H1 (cell line): ENCODE results near the gene RNF225. TPM values are rescaled to one million over a fixed set of nuclear protein-coding genes. Genes with fewer than 3 reads are reported as not detected.
A peak's percentile ranks its signal among the peaks of the same experiment; 100 is the strongest.

ENCODE experiments used
- ASH2L ChIP-seq: fragments of 200-600, 300-600 bp; sonication (generic); IDR thresholded peaks from one replicate; pipeline ENCODE4 v1.7.1; 2017; ENCODE audit warnings: low read length
- BCL11A ChIP-seq, 2 experiments: IDR thresholded peaks; one replicate each; pipeline ENCODE4 v1.6.1; 2011; ENCODE audit warnings: low read depth in 2 of 2, low read length in 2 of 2, mild to moderate bottlenecking in 2 of 2
- CEBPB ChIP-seq: IDR thresholded peaks from 2 replicates; pipeline ENCODE4 v1.6.1; 2012; ENCODE audit warnings: low read depth, low read length
- CTBP2 ChIP-seq: IDR thresholded peaks from 2 replicates; pipeline ENCODE4 v1.7.0; 2011; ENCODE audit warnings: borderline replicate concordance, mild to moderate bottlenecking, moderate library complexity, mixed read lengths, low read length; ENCODE audit not compliant: insufficient read depth, insufficient read length
- JUN ChIP-seq: IDR thresholded peaks from 2 replicates; pipeline ENCODE4 v1.6.1; 2011; ENCODE audit warnings: low read depth, mild to moderate bottlenecking, improper control_type of control experiment, low read length
- KDM4A ChIP-seq: IDR thresholded peaks from one replicate; pipeline ENCODE4 v1.7.1; 2012; ENCODE audit warnings: low read depth, mild to moderate bottlenecking, moderate library complexity, low read length, inconsistent platforms; ENCODE audit not compliant: severe bottlenecking
- NANOG ChIP-seq: IDR thresholded peaks from 2 replicates; pipeline ENCODE4 v1.6.1; 2011; ENCODE audit warnings: low read length, low read depth, mild to moderate bottlenecking, inconsistent platforms; ENCODE audit not compliant: insufficient read depth, poor library complexity, severe bottlenecking
- PHF8 ChIP-seq: fragments of 200-600 bp; sonication (generic); conservative IDR thresholded peaks from 2 replicates; pipeline ENCODE4 v1.7.1; 2012; ENCODE audit warnings: low read depth, mild to moderate bottlenecking, inconsistent platforms, low read length, moderate library complexity
- POLR2AphosphoS5 ChIP-seq: IDR thresholded peaks from 2 replicates; pipeline ENCODE4 v1.6.1; 2011; ENCODE audit warnings: low read depth, low read length
- RAD21 ChIP-seq, 2 experiments: IDR thresholded peaks in 1 of 2; conservative IDR thresholded peaks in 1 of 2; 2 replicates each; pipeline ENCODE4 v1.6.1; 2011; ENCODE audit warnings: low read depth in 2 of 2, low read length in 2 of 2, improper control_type of control experiment in 1 of 2, inconsistent platforms in 1 of 2, mild to moderate bottlenecking in 1 of 2, moderate library complexity in 1 of 2
- SIN3A ChIP-seq, 2 experiments: IDR thresholded peaks in 1 of 2; conservative IDR thresholded peaks in 1 of 2; 2 replicates each; pipeline ENCODE4 v1.6.1; 2011 to 2012; ENCODE audit warnings: low read length in 2 of 2, improper control_type of control experiment in 1 of 2, low read depth in 1 of 2, mild to moderate bottlenecking in 1 of 2
- SP1 ChIP-seq: IDR thresholded peaks from 2 replicates; pipeline ENCODE4 v1.6.1; 2011; ENCODE audit warnings: low read depth, low read length
- TCF12 ChIP-seq: IDR thresholded peaks from 2 replicates; pipeline ENCODE4 v1.6.1; 2011; ENCODE audit warnings: low read depth, mild to moderate bottlenecking, low read length
- polyA plus RNA-seq, 7 experiments: library from polyadenylated mRNA; depleted of rRNA in 3 of 7; stranded (reverse) in 5 of 7; unstranded in 2 of 7; fragments of >200 nt in 5 of 7; fragments of 200-250 nt in 2 of 7; gene quantifications; 1 replicate in 5 of 7; 2 replicates in 1 of 7; 4 replicates in 1 of 7; pipeline versions ENCODE4 v1.2.1 to v1.2.3, GENCODE V29; 2011 to 2013; ENCODE audit warnings: missing spikeins in 2 of 7, mixed read lengths in 2 of 7
- total RNA-seq: library from RNA; stranded (reverse); fragmentation: NEBNext Ultra II Directional; extraction: Animal tissue kit (Norgen Biotek cat#: 25700); gene quantifications from 2 replicates; pipeline ENCODE4 v1.2.1, GENCODE V29; 2021
- TF ChIP-seq, protein P1 (sequence below), 3 experiments: IDR thresholded peaks; 1 replicate in 2 of 3; 2 replicates in 1 of 3; pipeline versions ENCODE4 v1.5.1 to v1.6.1; 2011; ENCODE audit warnings: low read length in 3 of 3, mild to moderate bottlenecking in 3 of 3, inconsistent platforms in 2 of 3, low read depth in 1 of 3, moderate library complexity in 1 of 3; ENCODE audit not compliant: insufficient read depth in 1 of 3; ENCODE audit errors: control extremely low read depth in 1 of 3
- TF ChIP-seq, protein P2 (sequence below): IDR thresholded peaks from 2 replicates; pipeline ENCODE4 v1.6.1; 2012; ENCODE audit warnings: inconsistent platforms
- TF ChIP-seq, protein P3 (sequence below): IDR thresholded peaks from 2 replicates; pipeline ENCODE4 v1.6.1; 2012; ENCODE audit warnings: low read length, inconsistent platforms
- TF ChIP-seq, protein P4 (sequence below): IDR thresholded peaks from 2 replicates; pipeline ENCODE4 v1.6.1; 2011; ENCODE audit warnings: low read depth, mild to moderate bottlenecking, low read length; ENCODE audit not compliant: insufficient read depth

RNF225 gene
- total and polyA plus RNA-seq, 2 of the 8 experiments (the other 6 are each of a cell fraction or from before 2014, with no cell fraction given): 0.17 to 1.0 TPM

DNA sequence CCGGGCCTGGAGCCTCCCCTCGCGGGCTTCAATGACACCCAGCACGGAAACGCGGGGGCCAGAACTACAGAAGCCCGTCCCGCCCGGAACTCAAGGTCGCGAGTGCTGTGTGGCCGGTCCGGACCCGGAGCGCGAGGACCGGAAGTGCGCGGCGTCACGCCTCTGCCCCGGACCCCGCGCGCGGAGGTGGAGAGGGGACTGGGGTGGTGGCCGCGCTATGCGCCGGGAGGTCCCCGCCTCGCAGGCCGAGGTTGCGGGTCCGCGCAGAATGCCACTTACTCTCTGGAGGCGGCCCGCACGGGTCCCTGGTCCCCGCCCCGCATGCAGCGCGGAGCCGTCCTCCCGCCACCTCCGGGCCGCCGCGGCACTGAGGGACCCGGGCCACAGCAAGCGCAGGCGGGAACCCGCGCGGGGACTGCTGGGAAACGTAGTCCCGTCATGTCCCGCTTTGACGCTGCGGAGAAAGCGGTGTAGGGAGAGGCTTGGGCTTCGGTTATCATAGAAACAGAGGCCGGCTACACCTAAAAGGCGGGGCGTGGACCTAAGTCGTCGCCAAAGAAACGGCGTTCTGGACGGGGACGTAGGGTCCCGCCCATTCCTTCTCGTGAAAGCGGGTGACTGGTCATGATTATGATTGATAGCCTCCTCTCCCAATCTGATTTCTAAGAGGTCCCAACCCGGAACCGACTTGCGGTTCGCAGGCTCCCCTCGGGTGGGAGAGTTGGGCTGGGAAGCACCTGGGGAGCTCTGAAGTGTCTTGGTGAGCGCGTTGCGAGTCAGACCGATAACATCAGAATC is 14.6 kb upstream of the RNF225 start, which contains the start of gene ZNF837 (continued):
- TF ChIP-seq ASH2L (peak; percentile 89), CEBPB (no peak), SIN3A (conservative IDR thresholded peaks at IDR 0.05 in 1 of 2, IDR thresholded peaks at IDR 0.05 in 1 of 2; ENCODE audit: low read depth in 1 of 2, low read length in 2 of 2) (peak; percentile 83 to 93; a peak in 2 of 4 replicates), NANOG (no peak), POLR2AphosphoS5 (peak; percentile 85), KDM4A (peak; percentile 84), JUN (no peak), PHF8 (peak; percentile 100), BCL11A (IDR thresholded peaks at IDR 0.05; ENCODE audit: low read depth in 2 of 2, low read length in 2 of 2) (no peak), SP1 (peak; percentile 98), RAD21 (IDR thresholded peaks at IDR 0.05 in 1 of 2, conservative IDR thresholded peaks at IDR 0.05 in 1 of 2; ENCODE audit: low read depth in 2 of 2, low read length in 2 of 2) (no peak; a peak in 1 of 4 replicates), TCF12 (peak; percentile 72; the same call in 1 of the 2 replicates), CTBP2 (no peak)
- TF ChIP-seq, protein P1, sequence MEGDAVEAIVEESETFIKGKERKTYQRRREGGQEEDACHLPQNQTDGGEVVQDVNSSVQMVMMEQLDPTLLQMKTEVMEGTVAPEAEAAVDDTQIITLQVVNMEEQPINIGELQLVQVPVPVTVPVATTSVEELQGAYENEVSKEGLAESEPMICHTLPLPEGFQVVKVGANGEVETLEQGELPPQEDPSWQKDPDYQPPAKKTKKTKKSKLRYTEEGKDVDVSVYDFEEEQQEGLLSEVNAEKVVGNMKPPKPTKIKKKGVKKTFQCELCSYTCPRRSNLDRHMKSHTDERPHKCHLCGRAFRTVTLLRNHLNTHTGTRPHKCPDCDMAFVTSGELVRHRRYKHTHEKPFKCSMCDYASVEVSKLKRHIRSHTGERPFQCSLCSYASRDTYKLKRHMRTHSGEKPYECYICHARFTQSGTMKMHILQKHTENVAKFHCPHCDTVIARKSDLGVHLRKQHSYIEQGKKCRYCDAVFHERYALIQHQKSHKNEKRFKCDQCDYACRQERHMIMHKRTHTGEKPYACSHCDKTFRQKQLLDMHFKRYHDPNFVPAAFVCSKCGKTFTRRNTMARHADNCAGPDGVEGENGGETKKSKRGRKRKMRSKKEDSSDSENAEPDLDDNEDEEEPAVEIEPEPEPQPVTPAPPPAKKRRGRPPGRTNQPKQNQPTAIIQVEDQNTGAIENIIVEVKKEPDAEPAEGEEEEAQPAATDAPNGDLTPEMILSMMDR (IDR thresholded peaks at IDR 0.05; ENCODE audit: control extremely low read depth in 1 of 3, insufficient read depth in 1 of 3, low read depth in 1 of 3, low read length in 3 of 3): no peak
- TF ChIP-seq, protein P2, sequence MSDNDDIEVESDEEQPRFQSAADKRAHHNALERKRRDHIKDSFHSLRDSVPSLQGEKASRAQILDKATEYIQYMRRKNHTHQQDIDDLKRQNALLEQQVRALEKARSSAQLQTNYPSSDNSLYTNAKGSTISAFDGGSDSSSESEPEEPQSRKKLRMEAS: peak; percentile 86
- TF ChIP-seq, protein P3, sequence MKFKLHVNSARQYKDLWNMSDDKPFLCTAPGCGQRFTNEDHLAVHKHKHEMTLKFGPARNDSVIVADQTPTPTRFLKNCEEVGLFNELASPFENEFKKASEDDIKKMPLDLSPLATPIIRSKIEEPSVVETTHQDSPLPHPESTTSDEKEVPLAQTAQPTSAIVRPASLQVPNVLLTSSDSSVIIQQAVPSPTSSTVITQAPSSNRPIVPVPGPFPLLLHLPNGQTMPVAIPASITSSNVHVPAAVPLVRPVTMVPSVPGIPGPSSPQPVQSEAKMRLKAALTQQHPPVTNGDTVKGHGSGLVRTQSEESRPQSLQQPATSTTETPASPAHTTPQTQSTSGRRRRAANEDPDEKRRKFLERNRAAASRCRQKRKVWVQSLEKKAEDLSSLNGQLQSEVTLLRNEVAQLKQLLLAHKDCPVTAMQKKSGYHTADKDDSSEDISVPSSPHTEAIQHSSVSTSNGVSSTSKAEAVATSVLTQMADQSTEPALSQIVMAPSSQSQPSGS: no peak; the same call in 1 of the 2 replicates
- TF ChIP-seq, protein P4, sequence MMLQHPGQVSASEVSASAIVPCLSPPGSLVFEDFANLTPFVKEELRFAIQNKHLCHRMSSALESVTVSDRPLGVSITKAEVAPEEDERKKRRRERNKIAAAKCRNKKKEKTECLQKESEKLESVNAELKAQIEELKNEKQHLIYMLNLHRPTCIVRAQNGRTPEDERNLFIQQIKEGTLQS: no peak
